HG03442 (cell line): Measurements from ENCODE around the gene ADD2.
"Not testable (repeated sequence)": the region's sequence is repeated elsewhere in the genome, so short reads cannot be mapped to it uniquely, and the experiment has no call there.

Experiments
- ATAC-seq: cut with Tn5 transposase; IDR thresholded peaks from one replicate; pipeline ENCODE4 v1.9.1; 2021; ENCODE audit warnings: mild to moderate bottlenecking, moderate library complexity; ENCODE audit not compliant: unreplicated experiment

Gene ADD2, protein sequence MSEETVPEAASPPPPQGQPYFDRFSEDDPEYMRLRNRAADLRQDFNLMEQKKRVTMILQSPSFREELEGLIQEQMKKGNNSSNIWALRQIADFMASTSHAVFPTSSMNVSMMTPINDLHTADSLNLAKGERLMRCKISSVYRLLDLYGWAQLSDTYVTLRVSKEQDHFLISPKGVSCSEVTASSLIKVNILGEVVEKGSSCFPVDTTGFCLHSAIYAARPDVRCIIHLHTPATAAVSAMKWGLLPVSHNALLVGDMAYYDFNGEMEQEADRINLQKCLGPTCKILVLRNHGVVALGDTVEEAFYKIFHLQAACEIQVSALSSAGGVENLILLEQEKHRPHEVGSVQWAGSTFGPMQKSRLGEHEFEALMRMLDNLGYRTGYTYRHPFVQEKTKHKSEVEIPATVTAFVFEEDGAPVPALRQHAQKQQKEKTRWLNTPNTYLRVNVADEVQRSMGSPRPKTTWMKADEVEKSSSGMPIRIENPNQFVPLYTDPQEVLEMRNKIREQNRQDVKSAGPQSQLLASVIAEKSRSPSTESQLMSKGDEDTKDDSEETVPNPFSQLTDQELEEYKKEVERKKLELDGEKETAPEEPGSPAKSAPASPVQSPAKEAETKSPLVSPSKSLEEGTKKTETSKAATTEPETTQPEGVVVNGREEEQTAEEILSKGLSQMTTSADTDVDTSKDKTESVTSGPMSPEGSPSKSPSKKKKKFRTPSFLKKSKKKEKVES

DNA sequence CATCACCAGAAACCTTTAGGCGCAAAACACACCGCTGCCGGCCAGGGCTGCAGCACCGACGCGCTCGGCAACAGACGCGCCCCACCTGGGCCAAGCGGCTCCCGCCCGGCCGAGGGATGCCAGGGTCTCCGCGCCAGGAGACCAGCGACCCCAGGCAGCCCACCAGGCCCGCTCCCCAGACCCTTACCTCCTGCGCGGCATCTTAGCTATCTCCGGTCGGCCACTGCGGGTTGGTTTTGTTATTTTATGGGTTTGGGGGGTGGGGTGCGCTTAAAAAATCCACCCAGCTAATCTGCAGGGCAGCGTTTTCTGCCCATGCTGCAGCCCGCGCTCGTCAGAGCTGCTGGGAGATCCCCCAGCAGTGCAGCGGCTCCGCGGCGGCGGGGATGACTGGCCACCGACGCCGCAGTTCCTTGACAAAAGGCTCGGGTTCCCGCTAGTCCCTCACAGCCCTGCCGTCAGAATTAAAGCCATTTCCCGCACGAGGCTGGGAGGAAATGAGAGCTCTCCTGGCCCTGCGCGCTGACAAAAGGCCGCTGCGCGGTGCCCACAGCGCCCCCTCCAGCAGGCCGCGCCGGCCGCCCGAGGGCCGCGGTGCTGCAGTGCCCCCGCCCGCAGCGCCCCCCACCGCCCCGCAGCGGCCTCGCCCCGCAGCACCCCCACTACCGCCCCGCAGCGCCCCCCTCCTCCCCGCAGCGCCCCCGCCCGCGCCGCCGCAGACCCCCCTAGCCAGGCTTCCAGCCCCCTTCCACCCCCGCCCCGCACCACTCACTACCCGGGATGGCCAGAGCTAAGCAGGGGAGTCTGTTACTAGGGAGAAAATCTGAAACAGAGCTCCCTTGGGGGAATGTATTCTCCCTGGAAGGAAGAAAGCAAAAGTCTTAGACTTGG lies at the start of gene ADD2:
Gene ADD2, minus strand, starts transcription at position 502 of the 891 bp plus-strand sequence. CDS start 61,792 bp downstream, outside the sequence.
- no peak for ATAC-seq

DNA sequence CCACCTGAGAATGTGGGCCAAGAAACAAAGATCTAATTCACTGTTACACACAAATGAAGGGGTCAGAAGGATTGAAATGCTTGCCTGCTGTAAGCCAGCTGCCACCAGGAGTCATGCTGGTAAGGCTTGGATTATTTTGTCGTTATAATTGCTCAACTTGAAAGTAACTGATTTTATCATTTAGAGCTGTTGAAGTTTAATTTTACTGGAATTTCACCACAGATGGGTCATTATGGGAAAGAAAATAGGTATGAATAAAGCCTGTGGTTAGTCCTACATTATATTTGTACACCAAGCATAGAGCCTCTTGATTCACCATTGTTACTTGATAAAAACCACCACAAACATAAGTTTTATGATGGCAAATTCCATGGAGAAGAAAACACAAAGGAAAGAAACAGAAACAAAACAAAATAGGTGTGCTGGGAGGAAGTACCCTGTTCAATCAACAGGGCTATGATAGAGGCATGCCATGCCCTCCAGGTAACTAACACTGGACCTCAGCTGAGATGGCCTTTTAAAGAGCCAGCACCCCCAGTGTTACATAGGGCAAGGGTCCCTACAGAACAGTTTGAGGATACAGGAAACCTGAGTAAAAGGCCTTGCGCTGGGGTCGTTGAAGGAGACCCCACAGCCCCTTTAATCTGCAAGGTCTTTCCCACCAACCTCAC lies 49.4 kb upstream of the ADD2 start:
- ATAC-seq, result no peak

DNA sequence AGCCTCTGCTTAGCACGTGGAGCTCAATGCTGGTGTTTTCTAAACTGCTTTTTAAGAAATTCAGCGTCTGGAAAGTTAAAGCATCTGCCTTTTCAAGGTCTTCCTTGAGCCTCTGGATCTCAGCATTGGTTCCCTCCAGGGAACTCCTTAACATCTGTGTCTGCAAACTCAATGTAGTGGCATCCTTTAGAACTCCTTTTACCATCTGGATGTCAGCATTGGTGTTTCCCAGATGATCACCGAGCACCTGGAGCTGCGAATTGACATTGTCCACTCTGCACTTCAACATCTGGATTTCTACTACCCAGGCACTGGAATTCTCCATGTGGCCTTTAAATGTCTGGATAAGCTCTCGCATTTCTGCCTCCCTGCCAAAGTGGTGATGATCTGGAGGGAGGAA lies 48.7 kb upstream of the ADD2 start:
- no peak for ATAC-seq

DNA sequence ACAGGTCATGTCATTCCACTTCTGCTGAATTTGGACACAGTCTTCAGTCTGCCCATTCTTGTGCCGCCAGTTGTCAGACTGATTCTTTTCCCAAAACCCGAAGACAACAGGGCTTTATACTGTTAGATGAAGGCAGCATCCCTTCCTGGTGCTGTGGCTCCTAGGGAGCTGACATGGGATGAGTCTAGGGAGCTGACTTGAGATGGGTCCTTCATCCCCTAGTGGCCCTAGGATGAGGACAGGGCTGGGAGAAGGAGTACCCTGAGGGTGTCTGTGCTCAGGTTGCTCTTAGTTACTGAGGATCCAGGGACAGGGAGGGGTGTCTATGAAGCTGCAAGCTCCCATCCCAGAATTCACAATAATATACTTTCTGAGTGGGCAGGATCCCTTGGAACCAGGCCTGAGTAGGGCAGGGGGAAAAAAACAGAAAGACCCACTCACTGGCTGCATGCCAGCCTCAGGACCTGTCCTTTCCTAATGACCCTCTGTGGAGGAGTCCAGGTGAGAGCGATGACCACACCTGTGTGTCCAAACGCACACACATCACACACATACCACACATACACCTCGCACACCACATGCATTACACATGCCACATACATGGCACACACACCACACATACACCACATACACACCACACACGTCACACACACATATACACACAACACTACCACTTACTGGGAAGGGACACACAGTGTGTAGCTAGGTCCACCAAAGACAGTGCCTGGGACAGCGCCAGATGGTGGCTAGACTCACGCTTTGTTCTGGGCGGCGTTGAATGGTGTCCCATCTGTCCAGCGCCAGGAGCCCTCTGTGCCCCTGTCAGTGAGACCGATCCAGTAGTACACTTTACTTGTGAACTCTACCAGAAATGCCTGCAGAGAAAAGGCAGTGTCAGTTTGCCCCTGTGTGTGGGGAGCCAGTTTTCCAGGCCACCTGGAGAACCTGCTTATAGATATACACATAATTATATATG lies 41.3 kb upstream of the ADD2 start:
- ATAC-seq, result no peak

DNA sequence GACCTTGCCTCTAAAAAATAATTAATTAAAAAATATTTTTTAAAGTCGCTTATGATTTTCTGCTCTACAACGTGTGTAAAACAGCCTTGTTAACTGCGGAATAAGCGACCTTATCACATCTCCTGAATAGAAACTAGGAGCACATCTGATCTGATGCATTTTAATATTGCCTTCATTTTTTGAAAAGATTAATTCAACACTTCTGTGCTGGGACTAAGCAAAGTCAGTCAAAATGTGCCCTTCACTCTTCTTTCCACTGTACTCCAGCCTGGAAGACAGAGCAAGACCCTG lies 39.8 kb upstream of the ADD2 start:
- ATAC-seq, result no peak

DNA sequence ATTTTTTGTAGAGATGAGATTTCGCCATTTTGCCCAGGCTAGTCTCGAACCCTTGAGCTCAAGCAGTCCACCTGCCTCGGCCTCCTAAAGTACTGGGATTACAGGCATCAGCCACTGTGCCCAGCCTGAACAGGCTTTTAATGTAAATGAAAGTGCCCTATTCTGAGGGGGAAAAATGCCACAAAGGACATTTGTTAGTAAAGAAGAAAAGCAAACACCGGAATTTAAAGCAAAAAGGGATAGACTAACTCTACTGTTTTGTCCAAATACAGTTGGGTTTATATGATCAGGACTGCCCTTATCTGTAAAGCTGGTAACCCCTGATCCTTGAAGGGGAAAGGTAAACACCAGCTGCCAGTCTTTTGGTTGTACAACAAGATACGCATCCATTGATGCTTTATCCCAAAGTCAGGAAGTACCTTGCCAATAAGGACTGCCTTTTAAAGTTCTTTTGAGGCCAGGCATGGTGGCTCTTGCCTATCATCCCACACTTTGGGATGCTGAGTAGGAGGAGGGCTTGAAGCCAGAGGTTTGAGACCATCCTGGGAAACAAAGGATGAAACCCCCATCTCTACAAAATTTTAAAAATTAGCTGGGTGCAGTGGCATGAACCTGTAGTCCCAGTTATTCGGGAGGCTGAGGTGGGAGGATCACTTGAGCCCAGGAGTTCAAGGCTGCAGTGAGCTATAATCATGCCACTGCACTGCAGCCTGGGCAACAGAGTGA lies 39.3 kb upstream of the ADD2 start:
- ATAC-seq, result no peak

DNA sequence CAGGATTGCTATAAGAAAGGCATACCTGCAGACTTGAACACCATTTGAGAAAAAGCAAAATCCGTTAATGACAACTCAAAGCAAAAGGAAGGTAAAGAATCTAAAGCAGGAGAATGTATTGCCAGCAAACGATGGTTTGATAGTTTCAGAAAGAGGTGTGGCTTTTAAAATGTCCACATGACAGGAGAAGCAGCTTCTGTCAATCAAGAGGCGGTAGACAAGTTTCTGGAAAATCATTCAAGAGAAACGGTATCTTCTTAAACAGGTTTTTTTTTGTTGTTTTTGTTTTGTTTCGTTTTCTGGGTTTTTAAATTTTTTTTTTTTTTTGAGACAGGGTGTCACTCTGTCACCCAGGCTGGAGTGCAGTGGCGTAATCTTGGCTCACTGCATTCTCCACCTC lies 38.6 kb upstream of the ADD2 start:
- ATAC-seq, result no peak

DNA sequence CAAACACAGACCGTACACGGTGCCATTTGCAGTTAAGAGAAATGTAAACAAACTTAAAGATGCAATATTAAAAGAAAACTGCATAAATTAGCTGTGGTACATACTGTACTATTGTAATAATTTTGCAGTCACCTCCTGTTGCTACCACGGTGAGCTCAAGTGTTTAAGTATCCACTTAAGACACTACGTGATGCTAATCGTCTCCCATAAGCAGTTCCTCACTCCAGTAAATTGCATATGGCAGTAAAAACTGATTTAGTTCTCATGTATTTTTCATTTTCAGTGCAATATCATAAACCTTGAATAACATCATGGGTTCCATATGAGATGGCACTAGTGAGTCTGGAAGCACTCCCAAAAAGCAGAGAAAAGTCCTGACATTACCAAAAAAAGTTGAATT lies 38.0 kb upstream of the ADD2 start:
- no peak for ATAC-seq

DNA sequence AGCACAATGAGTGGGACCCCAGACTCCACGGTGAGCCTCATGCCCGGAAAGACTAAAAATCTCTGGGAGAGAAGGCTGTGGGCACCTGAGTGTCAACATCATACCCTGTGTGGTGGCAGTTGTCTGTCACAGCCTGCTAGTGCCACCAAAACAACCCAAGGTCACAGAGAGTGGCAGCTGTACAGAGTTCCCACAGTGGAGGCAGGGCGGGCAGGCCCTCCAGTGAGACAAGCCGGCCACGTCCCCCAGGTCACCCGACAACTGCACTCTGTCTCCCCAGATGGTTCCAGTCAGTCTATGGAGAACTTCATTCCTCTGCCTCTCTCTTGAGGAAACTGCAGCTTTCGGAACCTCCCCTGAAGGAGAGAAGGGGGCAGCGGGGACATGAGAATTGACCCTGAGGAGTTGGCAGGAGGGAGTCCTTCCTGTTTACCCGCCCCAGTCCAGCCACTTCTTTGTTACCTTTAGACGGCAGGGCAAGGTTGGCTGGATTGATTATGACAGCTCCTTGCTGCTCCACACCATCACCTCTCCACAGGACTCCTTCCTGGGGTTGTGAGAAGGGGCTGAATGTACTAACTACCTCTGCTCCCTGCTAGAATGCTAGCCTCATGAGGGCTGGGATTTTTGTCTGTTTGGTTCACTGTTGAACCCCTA lies 33.7 kb upstream of the ADD2 start:
- no peak for ATAC-seq

DNA sequence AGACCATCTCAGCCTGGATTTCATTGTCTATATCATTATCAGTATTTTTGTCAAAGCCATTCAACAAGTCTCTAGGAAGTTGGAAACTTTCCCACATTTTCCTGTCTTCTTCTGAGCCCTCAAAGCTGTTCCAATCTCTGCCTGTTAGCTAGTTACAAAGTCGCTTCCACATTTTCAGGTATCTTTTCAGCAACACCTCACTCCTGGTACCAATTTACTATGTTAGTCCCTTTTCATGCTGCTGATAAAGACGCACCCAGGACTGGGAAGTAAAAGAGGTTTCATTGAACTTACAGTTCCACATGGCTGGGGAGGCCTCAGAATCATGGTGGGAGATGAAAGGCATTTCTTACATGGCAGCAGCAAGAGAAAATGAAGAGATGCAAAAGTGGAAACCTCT lies 31.7 kb upstream of the ADD2 start:
- ATAC-seq, result no peak

DNA sequence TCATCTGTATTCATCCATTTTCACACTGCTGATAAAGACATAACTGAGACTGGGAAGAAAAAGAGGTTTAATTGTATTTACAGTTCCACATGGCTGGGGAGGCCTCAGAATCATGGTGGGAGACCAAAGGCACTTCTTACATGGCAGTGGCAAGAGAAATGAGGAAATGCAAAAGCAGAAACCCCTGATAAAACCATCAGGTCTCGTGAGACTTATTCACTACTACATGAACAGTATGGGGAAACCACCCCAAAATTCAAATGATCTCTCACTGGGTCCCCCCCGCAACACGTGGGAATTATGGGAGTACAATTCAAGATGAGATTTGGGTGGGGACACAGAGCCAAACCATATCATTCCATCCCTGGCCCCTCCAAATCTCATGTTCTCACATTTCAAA lies 30.0 kb upstream of the ADD2 start:
- not testable (repeated sequence) for ATAC-seq

DNA sequence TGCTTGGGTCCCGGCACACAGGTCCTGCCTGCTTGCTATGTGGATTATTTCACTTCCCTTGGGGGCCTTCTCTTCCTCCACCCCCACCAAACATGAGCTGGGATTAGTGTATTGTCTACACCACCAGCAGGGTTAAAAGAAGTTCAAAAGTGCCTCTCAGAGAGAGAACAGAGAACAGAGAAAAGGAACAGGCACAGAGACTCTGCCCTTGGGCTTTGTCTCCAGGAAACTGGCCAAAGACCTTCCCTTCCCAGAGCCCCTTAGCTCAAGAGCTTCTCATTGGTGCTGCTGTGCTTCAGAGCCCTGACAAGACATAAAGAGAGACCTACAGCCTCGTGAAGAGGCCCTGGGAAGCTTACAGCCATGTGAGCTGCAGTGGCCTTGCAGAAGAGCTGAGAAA lies 29.5 kb upstream of the ADD2 start:
- ATAC-seq, result no peak

DNA sequence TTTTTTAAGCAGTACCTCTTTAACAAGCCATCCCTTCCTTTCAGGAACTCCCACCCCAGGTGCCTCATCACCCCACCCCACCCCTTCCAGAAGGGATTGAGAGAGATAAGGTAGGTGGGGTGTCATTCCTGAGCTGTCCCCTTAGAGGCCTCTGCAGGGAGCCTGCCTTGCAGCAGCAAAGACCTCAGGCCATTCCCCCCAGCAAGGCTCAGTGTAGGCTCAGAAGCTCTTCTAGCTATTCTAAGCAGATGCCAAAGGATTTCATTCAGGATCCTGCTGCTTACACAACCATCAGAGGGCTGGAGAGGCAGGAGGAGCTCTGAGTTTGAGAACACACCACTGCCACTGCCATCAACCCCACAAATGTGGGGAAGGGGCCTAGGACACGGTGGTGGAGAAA lies 28.3 kb upstream of the ADD2 start:
- no peak for ATAC-seq

DNA sequence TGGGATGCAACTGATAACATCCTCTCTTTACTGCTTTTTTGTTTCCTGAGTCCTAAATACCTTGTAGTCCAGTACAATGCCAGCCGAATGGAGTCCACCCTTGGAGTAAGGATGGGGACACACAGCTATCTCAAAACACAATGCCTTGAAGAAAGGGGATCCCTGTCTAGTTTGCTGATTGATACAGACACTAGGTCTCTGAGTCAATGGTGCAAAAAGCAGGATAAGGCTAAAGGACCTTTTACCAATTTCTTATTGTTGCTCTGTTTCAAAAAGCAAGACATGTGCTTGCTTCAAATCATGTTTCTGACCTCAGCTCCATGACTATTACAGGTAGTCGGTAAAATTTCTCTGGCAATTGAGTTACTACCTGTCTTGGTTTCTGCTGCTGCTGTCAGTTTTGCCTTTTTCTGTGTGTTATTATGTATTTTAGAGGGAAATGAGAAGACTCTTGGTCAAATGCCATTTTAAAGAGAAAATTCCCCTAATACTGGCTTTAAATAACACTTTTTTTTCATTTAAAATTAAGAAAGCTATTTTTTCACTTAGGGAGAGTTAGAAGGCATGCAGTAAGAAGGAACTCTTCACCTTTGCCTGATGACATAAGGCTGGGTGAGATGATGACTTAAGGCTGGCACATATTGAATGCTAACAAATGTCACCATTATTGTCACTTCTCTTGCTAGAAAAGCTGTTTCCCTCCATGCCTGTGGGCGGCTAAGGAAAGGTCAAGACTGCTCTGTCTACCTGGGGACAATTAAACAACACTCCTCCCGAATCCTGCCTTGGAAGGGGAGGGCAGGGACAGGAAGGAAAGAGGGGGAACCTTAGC lies 27.4 kb upstream of the ADD2 start:
- ATAC-seq, result no peak

DNA sequence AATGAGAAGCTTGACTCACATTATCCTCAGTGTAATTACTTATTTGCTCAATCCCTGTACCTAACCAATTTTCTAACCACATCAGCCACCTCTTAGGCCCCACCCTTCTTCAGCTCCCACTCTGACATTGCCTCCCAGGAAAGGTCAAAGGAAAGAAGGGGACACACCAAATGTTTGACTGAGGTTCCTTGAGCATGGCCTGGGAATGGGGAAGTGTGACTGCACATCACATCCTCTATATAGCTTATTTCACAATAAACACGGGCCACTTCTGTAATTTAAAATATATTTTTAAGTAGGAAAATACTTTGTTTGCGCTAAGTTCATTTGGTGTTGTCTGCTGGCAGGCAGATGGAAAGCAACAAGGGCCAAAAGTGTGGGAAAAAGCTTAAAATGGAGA lies 25.4 kb upstream of the ADD2 start:
- ATAC-seq, result no peak

DNA sequence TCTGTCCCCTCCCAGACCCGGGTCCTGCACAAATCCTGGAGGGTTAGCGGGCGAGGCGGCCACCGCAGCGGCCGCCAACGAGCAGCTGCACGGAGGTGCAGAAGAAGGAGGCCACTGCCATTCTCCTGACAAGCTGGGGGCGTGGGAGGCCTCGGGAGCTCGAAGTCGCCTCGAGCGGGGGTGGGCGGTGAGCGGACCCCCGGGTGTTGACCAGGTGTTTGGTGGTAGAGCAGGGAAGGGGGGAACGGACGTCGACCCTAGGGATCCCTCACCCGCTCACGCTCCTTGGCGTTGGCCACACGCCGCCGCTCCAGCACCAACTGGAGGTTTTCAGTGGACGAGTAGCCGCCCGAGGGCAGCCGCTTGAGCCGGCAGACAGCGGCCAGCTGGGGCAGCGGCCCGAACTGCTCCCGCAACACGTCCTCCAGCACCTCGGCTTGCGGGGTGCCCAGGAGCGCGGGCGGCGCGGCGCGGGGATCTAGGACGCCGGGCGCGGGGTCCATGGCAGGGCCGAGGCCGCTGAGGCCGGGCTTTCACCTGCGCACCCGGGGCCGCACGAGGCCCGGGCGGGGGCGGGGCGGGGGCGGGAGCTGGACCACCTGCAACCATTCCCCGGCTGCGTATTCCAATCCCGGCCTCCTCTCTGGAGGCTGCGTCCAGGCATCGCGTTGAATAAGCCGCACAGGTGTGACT lies 22.3 kb upstream of the ADD2 start, which contains the start of gene FIGLA:
Gene FIGLA, minus strand, starts transcription at position 508 of the 693 bp plus-strand sequence. Its CDS starts 5 bp downstream, at position 503.
- no peak for ATAC-seq
